GM18867 (cell line): ENCODE results near the gene ARHGAP20.

Experiments
- ATAC-seq: cut with Tn5 transposase; IDR thresholded peaks from one replicate; pipeline ENCODE4 v1.9.1; 2021; ENCODE audit warnings: mild to moderate bottlenecking, moderate library complexity; ENCODE audit not compliant: unreplicated experiment

The ARHGAP20 gene

GRCh38 chr11:110720431-110721275 lies 8.4 kb upstream of the ARHGAP20 start:
- no peak for ATAC-seq

GRCh38 chr11:110716361-110716760 lies 4.1 kb upstream of the ARHGAP20 start:
- ATAC-seq = no peak

- no peak for ATAC-seq
Observed at GRCh38 chr11:110715541-110715940, 3.3 kb upstream of the ARHGAP20 start.

- no peak for ATAC-seq
Observed at GRCh38 chr11:110713449-110713776, 1.2 kb upstream of the ARHGAP20 start.

GRCh38 chr11:110712659-110713448 lies 617 bp upstream of the ARHGAP20 start:
- no peak for ATAC-seq

- no peak for ATAC-seq
Observed at GRCh38 chr11:110711448-110711775, 825 bp downstream of the ARHGAP20 start.

GRCh38 chr11:110710628-110711381 lies 1.4 kb downstream of the ARHGAP20 start:
- no peak for ATAC-seq

- ATAC-seq = no peak
Observed at GRCh38 chr11:110704210-110704864, 7.9 kb downstream of the ARHGAP20 start.

- ATAC-seq = no peak
Observed at GRCh38 chr11:110691926-110692325, 20.3 kb downstream of the ARHGAP20 start.

- ATAC-seq = no peak
Observed at GRCh38 chr11:110689306-110689705, 22.9 kb downstream of the ARHGAP20 start.

- ATAC-seq = no peak
Observed at GRCh38 chr11:110679323-110679975, 32.8 kb downstream of the ARHGAP20 start.

- no peak for ATAC-seq
Observed at GRCh38 chr11:110675548-110675947, 36.7 kb downstream of the ARHGAP20 start.

GRCh38 chr11:110665689-110666465 lies 46.4 kb downstream of the ARHGAP20 start:
- ATAC-seq = no peak

GRCh38 chr11:110655967-110656366 lies 56.3 kb downstream of the ARHGAP20 start:
- ATAC-seq = no peak

- ATAC-seq = no peak
Observed at GRCh38 chr11:110654456-110654855, 57.8 kb downstream of the ARHGAP20 start.

GRCh38 chr11:110645253-110645652 lies 67.0 kb downstream of the ARHGAP20 start:
- ATAC-seq = peak; percentile 46

- ATAC-seq = no peak
Observed at GRCh38 chr11:110634370-110634769, 77.9 kb downstream of the ARHGAP20 start.

GRCh38 chr11:110631551-110631950 lies 80.7 kb downstream of the ARHGAP20 start:
- ATAC-seq = no peak

GRCh38 chr11:110629594-110629993 lies 82.6 kb downstream of the ARHGAP20 start:
- no peak for ATAC-seq

GRCh38 chr11:110621826-110622225 lies 90.4 kb downstream of the ARHGAP20 start:
- ATAC-seq = no peak
